Activated CD4-positive, alpha-beta T cell treated with anti-CD3 and anti-CD28 coated beads for 36 hours (primary cell): ENCODE data around the gene NUBPL. TPM values are rescaled to one million over a fixed set of nuclear protein-coding genes. Genes with fewer than 3 reads are reported as not detected.
"Not testable (repeated sequence)": the region's sequence is repeated elsewhere in the genome, so short reads cannot be mapped to it uniquely, and the experiment has no call there.

Experiments
- ATAC-seq: fragments of 200-7000 bp; cut with Tn5 transposase; one replicate; pipeline ENCODE4 v1.10.0; 2021; ENCODE audit warnings: mild to moderate bottlenecking, moderate library complexity
- CTCF ChIA-PET: fragments of 350-600 bp; sonication (Branson Sonifier 250); formaldehyde crosslinking; loops from one replicate; lab custom pipeline; 2021; ENCODE audit warnings: antibody characterized with exemption; lab: Charles Lee
- POLR2A ChIA-PET: fragments of 350-600 bp; sonication (Branson Sonifier 250); formaldehyde crosslinking; loops from one replicate; lab custom pipeline; 2021; ENCODE audit warnings: antibody characterized with exemption, inconsistent platforms; lab: Charles Lee
- DNase-seq: peaks from one replicate; pipeline ENCODE4 v3.0.0-alpha.2; 2020
- H3K27ac Mint-ChIP-seq: one replicate; pipeline ENCODE4 v1.8.0; 2021; ENCODE audit warnings: mixed read lengths
- H3K27me3 Mint-ChIP-seq: one replicate; pipeline ENCODE4 v1.8.0; 2021; ENCODE audit warnings: mixed read lengths
- H3K36me3 Mint-ChIP-seq: one replicate; pipeline ENCODE4 v1.8.0; 2021; ENCODE audit warnings: low read depth, mixed read lengths
- H3K4me1 Mint-ChIP-seq: one replicate; pipeline ENCODE4 v1.8.0; 2021; ENCODE audit warnings: mixed read lengths
- H3K4me3 Mint-ChIP-seq: one replicate; pipeline ENCODE4 v1.8.0; 2021; ENCODE audit warnings: mild to moderate bottlenecking, moderate library complexity, mixed read lengths
- H3K9me3 Mint-ChIP-seq: one replicate; pipeline ENCODE4 v1.8.0; 2021; ENCODE audit warnings: low read depth, mixed read lengths
- intact Hi-C, 2 experiments: fragments of 100-400 bp; cut with DNase I in 1 of 2; cut with micrococcal nuclease in 1 of 2; formaldehyde crosslinking; loops; one replicate each; pipeline versions ENCODE4 v1.14.2 to v1.15.1; 2022 to 2024; cut with DNase I, micrococcal nuclease
- total RNA-seq, 2 experiments: library from RNA; stranded (reverse); gene quantifications; one replicate each; pipeline ENCODE4 v1.2.3, GENCODE V29; 2021

NUBPL gene
- total RNA-seq, 2 experiments from 2014 or later, result 9.5 to 14.9 TPM

DNA sequence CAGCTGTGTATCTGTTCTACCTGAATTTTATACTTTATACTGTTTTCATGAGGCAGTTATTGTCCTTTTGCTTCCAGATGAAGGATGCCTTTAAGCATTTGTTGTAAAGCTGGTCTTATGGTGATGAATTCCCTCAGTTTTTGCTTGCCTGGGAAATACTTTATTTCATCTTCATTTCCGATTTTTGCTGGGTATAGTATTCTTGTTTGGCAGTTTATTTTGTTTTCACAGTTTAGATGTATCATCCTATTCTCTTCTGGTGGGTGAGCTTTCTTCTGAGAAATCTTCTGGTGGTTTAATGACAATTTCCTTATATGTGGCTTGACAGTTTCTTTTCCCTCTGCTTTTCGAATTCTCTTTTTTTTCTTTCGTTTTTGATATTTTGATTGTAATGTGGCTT, 188.1 kb downstream of the NUBPL start:
- ATAC-seq (no peak), DNase-seq (no peak)
- peaks cover 3% of the 10 kb centered on the region for H3K4me1 Mint-ChIP-seq
- no peak overlapping the region for H3K27ac Mint-ChIP-seq
- no peaks in the 10 kb centered on the region for H3K27me3 Mint-ChIP-seq
- ChIA-PET POLR2A (no interaction called here), CTCF (interaction anchor here (0.9 kb wide), 1 partner anchor 13 kb away, joined by 4 read pairs; no protein-coding TSS in a partner anchor)
- peaks cover 47% of the 10 kb centered on the region for H3K36me3 Mint-ChIP-seq
- intact Hi-C loops, result no loop called here
- peaks cover 42% of the 10 kb centered on the region for H3K9me3 Mint-ChIP-seq
- no peak overlapping the region for H3K4me3 Mint-ChIP-seq

DNA sequence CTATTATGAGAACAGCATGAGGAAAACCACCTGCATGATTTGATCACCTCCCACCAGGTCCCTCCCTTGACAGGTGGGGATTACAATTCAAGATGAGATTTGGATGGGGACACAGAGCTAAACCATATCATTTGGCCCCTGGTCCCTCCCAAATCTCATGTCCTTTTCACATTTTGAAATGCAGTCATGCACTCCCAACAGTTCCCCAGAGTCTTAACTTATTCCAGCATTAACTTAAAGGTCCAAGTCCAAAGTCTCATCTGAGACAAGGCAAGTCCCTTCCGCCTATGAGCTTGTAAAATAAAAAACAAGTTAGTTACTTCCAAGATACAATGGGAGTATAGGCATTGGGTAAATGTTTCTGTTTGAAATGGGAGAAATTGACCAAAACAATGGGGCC, 189.8 kb downstream of the NUBPL start:
- POLR2A ChIA-PET, DNase-seq, intact Hi-C loops, H3K27me3 Mint-ChIP-seq, ATAC-seq, H3K4me3 Mint-ChIP-seq, H3K4me1 Mint-ChIP-seq, H3K27ac Mint-ChIP-seq: not testable (repeated sequence)
- Mint-ChIP-seq H3K9me3 (peaks cover 43% of the 10 kb centered on the region), H3K36me3 (peaks cover 44% of the 10 kb centered on the region)
- CTCF ChIA-PET, result interaction anchor here (0.6 to 1.2 kb wide), 2 partner anchors 13 to 448 kb away, joined by 3 to 4 read pairs; no protein-coding TSS in a partner anchor

- ATAC-seq, result peak; percentile 74
- peaks cover 38% of the 10 kb centered on the region for H3K36me3 Mint-ChIP-seq
- H3K27ac Mint-ChIP-seq, result no peak overlapping the region
- no peaks in the 10 kb centered on the region for H3K27me3 Mint-ChIP-seq
- intact Hi-C loops, result no loop called here
- POLR2A ChIA-PET, result no interaction called here
- H3K4me1 Mint-ChIP-seq, result peaks cover 3% of the 10 kb centered on the region
- CTCF ChIA-PET, result interaction anchor here (0.8 kb wide), 1 partner anchor 17 kb away, joined by 3 read pairs; no protein-coding TSS in a partner anchor
- peak; percentile 6 for DNase-seq
- no peak overlapping the region for H3K4me3 Mint-ChIP-seq
- peaks cover 31% of the 10 kb centered on the region for H3K9me3 Mint-ChIP-seq
Measured at GRCh38 chr14:31752867-31753661, 191.9 kb downstream of the NUBPL start.

DNA sequence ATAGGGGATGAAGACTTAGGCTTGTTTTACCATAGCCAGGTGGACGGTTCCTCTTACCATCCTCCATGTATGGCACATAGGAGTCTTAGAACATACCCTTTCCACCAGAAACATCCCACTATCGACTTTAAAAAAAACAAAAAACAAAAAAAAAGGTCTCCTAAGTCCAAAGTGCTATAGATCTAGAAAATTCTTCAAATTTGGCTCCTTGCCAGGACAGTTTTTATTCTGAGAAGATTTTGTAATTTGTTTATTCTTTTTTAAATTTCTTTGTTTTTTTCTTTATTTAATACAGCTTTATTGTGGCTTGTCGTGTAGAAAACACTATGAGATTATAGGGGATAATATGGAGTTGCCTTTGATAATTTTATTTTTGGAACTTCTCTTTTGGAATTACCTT, 197.7 kb downstream of the NUBPL start:
- no peak for ATAC-seq
- peaks cover 13% of the 10 kb centered on the region for H3K36me3 Mint-ChIP-seq
- intact Hi-C loops, result no loop called here
- peaks cover 5% of the 10 kb centered on the region for H3K9me3 Mint-ChIP-seq
- H3K4me1 Mint-ChIP-seq, result no peaks in the 10 kb centered on the region
- no peaks in the 10 kb centered on the region for H3K27me3 Mint-ChIP-seq
- POLR2A ChIA-PET, result no interaction called here
- no peak for DNase-seq
- H3K27ac Mint-ChIP-seq, result no peak overlapping the region
- CTCF ChIA-PET, result interaction anchor here (0.7 to 1.6 kb wide), 2 partner anchors 12 to 469 kb away, joined by 3 to 4 read pairs; no protein-coding TSS in a partner anchor
- no peak overlapping the region for H3K4me3 Mint-ChIP-seq

DNA sequence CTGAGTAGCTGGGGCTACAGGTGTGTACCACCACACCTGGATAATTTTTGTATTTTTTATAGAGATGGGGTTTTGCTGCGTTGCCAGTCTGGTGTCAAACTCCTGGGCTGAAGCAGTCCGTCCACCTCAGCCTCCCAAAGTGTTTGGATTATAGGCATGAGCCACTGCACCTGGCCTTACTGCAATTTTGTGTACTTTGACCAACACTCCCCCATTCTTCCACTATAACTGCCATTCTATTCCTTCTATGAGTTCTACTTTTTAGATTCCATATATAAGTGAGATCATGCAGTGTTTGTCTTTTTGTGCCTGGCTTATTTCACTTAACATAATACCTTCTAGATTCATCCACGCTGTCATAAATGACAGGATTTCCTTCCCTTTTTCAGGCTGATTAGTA, 199.1 kb downstream of the NUBPL start:
- CTCF ChIA-PET, result interaction anchor here (1.6 kb wide), 1 partner anchor 10 kb away, joined by 4 read pairs; no protein-coding TSS in a partner anchor
- no peak overlapping the region for H3K27ac Mint-ChIP-seq

DNA sequence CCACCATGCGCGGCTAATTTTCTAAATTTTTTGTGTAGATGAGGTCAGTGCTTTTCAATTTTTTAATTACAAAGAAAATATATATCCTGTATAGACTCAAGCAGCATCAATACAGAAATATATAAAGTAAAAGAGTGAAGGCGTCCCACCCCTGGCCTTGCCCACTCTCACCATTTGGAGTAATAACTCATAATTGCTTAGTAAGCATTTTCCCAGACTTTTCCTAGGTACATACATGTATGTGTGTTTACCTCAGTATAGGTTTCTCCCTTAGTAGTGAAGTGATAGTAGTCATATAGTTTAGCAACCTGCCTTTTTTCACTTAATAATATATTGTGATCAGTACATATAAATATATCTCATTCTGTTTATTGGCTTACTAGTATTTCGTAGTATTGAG, 200.1 kb downstream of the NUBPL start:
- POLR2A ChIA-PET, result no interaction called here
- intact Hi-C loops, result no loop called here
- Mint-ChIP-seq H3K36me3 (peaks cover 5% of the 10 kb centered on the region), H3K4me3 (no peak overlapping the region), H3K4me1 (no peaks in the 10 kb centered on the region), H3K27ac (no peak overlapping the region), H3K27me3 (no peaks in the 10 kb centered on the region), H3K9me3 (no peaks in the 10 kb centered on the region)
- DNase-seq, result no peak
- ATAC-seq, result no peak
- CTCF ChIA-PET, result interaction anchor here (1.1 kb wide), 1 partner anchor 10 kb away, joined by 5 read pairs; no protein-coding TSS in a partner anchor

More for the DNA sequence above, 199.1 kb downstream of the NUBPL start:
- ATAC-seq (no peak), DNase-seq (no peak)
- H3K36me3 Mint-ChIP-seq, result peaks cover 7% of the 10 kb centered on the region
- H3K4me1 Mint-ChIP-seq, result no peaks in the 10 kb centered on the region
- intact Hi-C loops, result no loop called here
- H3K9me3 Mint-ChIP-seq, result peaks cover 1% of the 10 kb centered on the region
- no peaks in the 10 kb centered on the region for H3K27me3 Mint-ChIP-seq
- POLR2A ChIA-PET, result no interaction called here
- H3K4me3 Mint-ChIP-seq, result no peak overlapping the region

- H3K27me3 Mint-ChIP-seq, result no peaks in the 10 kb centered on the region
- no peak for DNase-seq
- ChIA-PET POLR2A (interaction anchor here (0.6 kb wide), 1 partner anchor 270 kb away, joined by 3 read pairs; no protein-coding TSS in a partner anchor), CTCF (interaction anchor here (0.6 to 1.2 kb wide), 2 partner anchors 13 to 163 kb away, joined by 3 to 4 read pairs; no protein-coding TSS in a partner anchor)
- peaks cover 2% of the 10 kb centered on the region for H3K9me3 Mint-ChIP-seq
- H3K27ac Mint-ChIP-seq, result no peak overlapping the region
- H3K4me3 Mint-ChIP-seq, result no peak overlapping the region
- no peaks in the 10 kb centered on the region for H3K36me3 Mint-ChIP-seq
- intact Hi-C loops, result no loop called here
- no peaks in the 10 kb centered on the region for H3K4me1 Mint-ChIP-seq
- no peak for ATAC-seq
Measured at GRCh38 chr14:31763041-31763440, 201.8 kb downstream of the NUBPL start.

DNA sequence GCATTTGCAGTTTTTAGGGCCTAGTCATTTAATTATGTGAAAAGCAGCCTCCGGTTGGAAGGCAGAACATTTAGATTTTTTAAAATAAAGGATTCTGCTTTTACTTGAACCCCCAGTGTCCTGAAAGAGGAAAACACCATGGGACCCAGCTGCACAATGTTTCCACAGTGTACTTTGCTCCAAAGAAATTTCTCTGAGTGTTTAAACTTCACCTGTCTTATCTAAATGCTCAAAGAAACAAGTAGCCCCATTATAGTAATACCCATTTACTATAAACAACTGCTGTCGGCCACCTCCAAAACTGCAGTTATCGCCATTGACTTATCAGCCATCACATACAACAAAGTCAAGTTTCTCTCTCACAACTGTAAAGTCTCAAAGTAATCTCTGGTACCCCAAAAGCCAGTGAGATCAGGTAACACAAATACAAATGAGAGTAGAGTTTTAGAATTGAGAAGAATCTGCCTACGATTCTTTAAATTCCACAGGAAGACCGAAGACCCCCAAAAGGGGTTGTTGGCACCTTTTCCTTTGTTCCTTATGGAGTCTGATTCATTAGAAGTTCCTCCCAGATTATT, 205.2 kb downstream of the NUBPL start:
- Mint-ChIP-seq H3K27me3 (no peaks in the 10 kb centered on the region), H3K36me3 (no peaks in the 10 kb centered on the region), H3K4me3 (no peak overlapping the region), H3K27ac (no peak overlapping the region), H3K4me1 (peaks cover 3% of the 10 kb centered on the region), H3K9me3 (peaks cover 2% of the 10 kb centered on the region)
- DNase-seq (no peak), ATAC-seq (no peak)
- ChIA-PET CTCF (no interaction called here), POLR2A (no interaction called here)
- intact Hi-C loops, result no loop called here

DNA sequence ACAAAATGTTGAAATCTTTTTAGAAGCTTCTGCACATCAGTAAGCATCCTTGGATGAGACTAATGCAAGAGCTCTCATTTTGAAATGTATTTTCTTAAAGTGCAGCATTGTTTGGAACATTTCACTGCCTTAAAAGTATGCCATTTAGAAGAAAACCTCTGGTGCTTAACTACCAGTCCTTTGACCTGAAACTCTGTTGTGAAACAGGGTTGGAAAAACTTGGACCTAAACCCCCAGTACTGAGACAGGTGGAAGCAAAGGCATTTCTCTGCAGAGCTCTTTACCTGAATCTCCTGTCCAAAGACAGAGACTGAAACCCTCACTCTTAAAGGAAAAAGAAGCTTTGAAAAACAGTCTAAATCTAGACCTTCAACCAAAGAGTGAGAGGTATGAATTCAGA, 207.2 kb downstream of the NUBPL start:
- Mint-ChIP-seq H3K4me1 (peaks cover 3% of the 10 kb centered on the region), H3K27ac (no peak overlapping the region), H3K27me3 (no peaks in the 10 kb centered on the region), H3K9me3 (peaks cover 2% of the 10 kb centered on the region), H3K4me3 (no peak overlapping the region), H3K36me3 (peaks cover 2% of the 10 kb centered on the region)
- ChIA-PET CTCF (interaction anchor here (0.8 kb wide), 1 partner anchor 64 kb away, joined by 3 read pairs; no protein-coding TSS in a partner anchor), POLR2A (interaction anchor here (0.5 kb wide), 1 partner anchor 284 kb away, joined by 3 read pairs; no protein-coding TSS in a partner anchor)
- ATAC-seq (no peak), DNase-seq (no peak)
- intact Hi-C loops, result no loop called here

DNA sequence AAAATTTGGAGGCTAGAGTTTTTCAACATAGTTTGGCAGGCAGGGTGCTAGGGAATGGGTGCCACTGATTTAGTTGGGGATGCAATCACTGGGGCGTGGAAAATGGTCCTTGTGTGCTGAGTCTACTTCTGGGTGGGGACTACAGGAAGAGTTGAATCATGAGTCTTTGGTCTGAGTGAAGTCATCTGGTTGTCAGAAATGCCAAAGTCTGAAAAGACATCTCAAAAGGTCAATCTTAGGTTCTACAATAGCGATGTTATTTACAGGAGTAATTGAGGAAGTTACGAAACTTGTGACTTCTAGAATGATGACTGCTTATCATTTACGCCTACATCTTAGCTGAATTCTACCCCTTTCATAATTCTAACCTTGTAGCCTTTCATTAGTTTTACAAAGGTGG, 209.1 kb downstream of the NUBPL start:
- POLR2A ChIA-PET, result no interaction called here

DNA sequence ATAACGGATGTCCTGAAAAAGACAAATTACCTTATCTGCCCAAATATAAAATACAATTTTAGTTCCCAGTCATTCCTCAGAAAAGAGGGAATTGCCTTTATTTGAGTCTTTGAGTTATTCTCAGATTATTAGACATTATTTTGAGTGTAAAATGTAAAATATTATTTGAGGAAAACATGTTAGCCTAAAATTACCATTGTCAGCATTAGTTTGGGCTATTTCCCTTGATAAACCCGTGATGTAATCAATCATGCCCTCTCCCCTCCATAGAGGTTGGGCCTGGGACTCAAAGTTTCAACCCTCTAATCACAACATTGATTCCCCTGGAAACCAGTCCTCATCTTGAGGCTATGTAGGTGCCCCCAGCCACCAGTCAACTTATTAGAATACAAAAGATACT, 213.4 kb downstream of the NUBPL start:
- intact Hi-C loops, result no loop called here
- ChIA-PET POLR2A (no interaction called here), CTCF (no interaction called here)
- Mint-ChIP-seq H3K4me1 (peaks cover 3% of the 10 kb centered on the region), H3K27me3 (no peaks in the 10 kb centered on the region), H3K9me3 (peaks cover 2% of the 10 kb centered on the region), H3K27ac (no peak overlapping the region), H3K4me3 (no peak overlapping the region), H3K36me3 (peaks cover 14% of the 10 kb centered on the region)
- no peak for ATAC-seq
- DNase-seq, result no peak

More for the DNA sequence above, 209.1 kb downstream of the NUBPL start:
- H3K4me3 Mint-ChIP-seq, result no peak overlapping the region
- DNase-seq (no peak), ATAC-seq (no peak)
- H3K9me3 Mint-ChIP-seq, result peaks cover 2% of the 10 kb centered on the region
- intact Hi-C loops, result no loop called here
- CTCF ChIA-PET, result interaction anchor here (0.7 to 1.3 kb wide), 3 partner anchors 11 to 541 kb away, joined by 3 to 4 read pairs (median 3); no protein-coding TSS in a partner anchor
- H3K27ac Mint-ChIP-seq, result no peak overlapping the region
- H3K4me1 Mint-ChIP-seq, result peaks cover 3% of the 10 kb centered on the region
- peaks cover 5% of the 10 kb centered on the region for H3K36me3 Mint-ChIP-seq
- H3K27me3 Mint-ChIP-seq, result no peaks in the 10 kb centered on the region
